ENCODE measurements around the gene ZNF774.
A peak's percentile ranks its signal among the peaks of the same experiment; 100 is the strongest.
"Not testable (repeated sequence)": the region's sequence is repeated elsewhere in the genome, so short reads cannot be mapped to it uniquely, and the experiment has no call there.

The ZNF774 gene

GRCh38 chr15:90352107-90352893 is at the start of gene ZNF774:
TSS of gene ZNF774 (plus strand) at chr15:90352284. CDS start at chr15:90354661, 2,377 bp downstream.
- ATAC-seq (peak; percentile 98), DNase-seq (peak; percentile 89)

- not testable (repeated sequence) for ATAC-seq
Observed at GRCh38 chr15:90305355-90305754, 46.7 kb upstream of the ZNF774 start.

GRCh38 chr15:90305932-90306331 is 46.2 kb upstream of the ZNF774 start:
- ATAC-seq = no peak

More at GRCh38 chr15:90305355-90305754, 46.7 kb upstream of the ZNF774 start:
- not testable (repeated sequence) for DNase-seq

GRCh38 chr15:90306560-90306959 is 45.5 kb upstream of the ZNF774 start:
- DNase-seq (peak; percentile 55), ATAC-seq (peak; percentile 88)

More at GRCh38 chr15:90305932-90306331, 46.2 kb upstream of the ZNF774 start:
- no peak for DNase-seq

- ATAC-seq (no peak), DNase-seq (no peak)
Observed at GRCh38 chr15:90307661-90308060, 44.4 kb upstream of the ZNF774 start.

- no peak for DNase-seq
- ATAC-seq = no peak
Observed at GRCh38 chr15:90309020-90309419, 43.1 kb upstream of the ZNF774 start.

GRCh38 chr15:90315278-90315982 is 36.7 kb upstream of the ZNF774 start:
- no peak for ATAC-seq
- DNase-seq = no peak

GRCh38 chr15:90316139-90316538 is 35.9 kb upstream of the ZNF774 start:
- no peak for ATAC-seq
- no peak for DNase-seq

- ATAC-seq = no peak
Observed at GRCh38 chr15:90318591-90318990, 33.5 kb upstream of the ZNF774 start.

GRCh38 chr15:90320062-90320884 is 31.8 kb upstream of the ZNF774 start:
- ATAC-seq (peak; percentile 99), DNase-seq (peak; percentile 67)

More at GRCh38 chr15:90318591-90318990, 33.5 kb upstream of the ZNF774 start:
- DNase-seq = no peak

GRCh38 chr15:90320885-90321278 is 31.2 kb upstream of the ZNF774 start:
- ATAC-seq = no peak
- no peak for DNase-seq

GRCh38 chr15:90322538-90322937 is 29.5 kb upstream of the ZNF774 start:
- no peak for ATAC-seq
- no peak for DNase-seq

- ATAC-seq (no peak), DNase-seq (no peak)
Observed at GRCh38 chr15:90325726-90326125, 26.4 kb upstream of the ZNF774 start.

- DNase-seq (no peak), ATAC-seq (no peak)
Observed at GRCh38 chr15:90326441-90326840, 25.6 kb upstream of the ZNF774 start.

- ATAC-seq = no peak
- no peak for DNase-seq
Observed at GRCh38 chr15:90327311-90327710, 24.8 kb upstream of the ZNF774 start.

- no peak for ATAC-seq
- DNase-seq = no peak
Observed at GRCh38 chr15:90334304-90334731, 17.8 kb upstream of the ZNF774 start.

- ATAC-seq (peak; percentile 57), DNase-seq (no peak)
Observed at GRCh38 chr15:90336705-90337141, 15.4 kb upstream of the ZNF774 start.

- no peak for DNase-seq
- no peak for ATAC-seq
Observed at GRCh38 chr15:90337256-90337655, 14.8 kb upstream of the ZNF774 start.

- no peak for ATAC-seq
Observed at GRCh38 chr15:90338532-90338931, 13.6 kb upstream of the ZNF774 start.

GRCh38 chr15:90340345-90340744 is 11.7 kb upstream of the ZNF774 start:
- DNase-seq = no peak
- no peak for ATAC-seq

More at GRCh38 chr15:90338532-90338931, 13.6 kb upstream of the ZNF774 start:
- DNase-seq = no peak

- DNase-seq = no peak
- no peak for ATAC-seq
Observed at GRCh38 chr15:90343302-90343790, 8.7 kb upstream of the ZNF774 start.

GRCh38 chr15:90344662-90345061 is 7.4 kb upstream of the ZNF774 start:
- DNase-seq = no peak
- no peak for ATAC-seq

Data from stimulated activated naive CD8-positive, alpha-beta T cell treated with anti-CD3 and anti-CD28 coated beads, Interleukin-15, Interleukin-2, amounts not matched to agents 100 U/mL and 50 U/mL, for 24 hours (primary cell).